Measurements from ENCODE around the gene RSPH1.

RSPH1 gene

GRCh38 chr21:42443876-42444744, 51.9 kb downstream of the RSPH1 start:
- no peak for DNase-seq

- no peak for DNase-seq
Measured at GRCh38 chr21:42443181-42443785, 52.7 kb downstream of the RSPH1 start.

- no peak for DNase-seq
Measured at GRCh38 chr21:42441963-42442362, 54.1 kb downstream of the RSPH1 start.

GRCh38 chr21:42440187-42440792, 55.7 kb downstream of the RSPH1 start:
- DNase-seq = peak in 1 of 5 experiments; percentile 42

- peak in 2 of 5 experiments; percentile 29 to 78 for DNase-seq
Measured at GRCh38 chr21:42439284-42440186, 56.5 kb downstream of the RSPH1 start.

GRCh38 chr21:42438316-42439205, 57.5 kb downstream of the RSPH1 start:
- DNase-seq = no peak

GRCh38 chr21:42437786-42438185, 58.2 kb downstream of the RSPH1 start:
- DNase-seq = no peak

GRCh38 chr21:42436914-42437313, 59.1 kb downstream of the RSPH1 start:
- DNase-seq = no peak

- DNase-seq = no peak
Measured at GRCh38 chr21:42435833-42436232, 60.2 kb downstream of the RSPH1 start.

GRCh38 chr21:42435401-42435800, 60.6 kb downstream of the RSPH1 start:
- no peak for DNase-seq

GRCh38 chr21:42434884-42435283, 61.1 kb downstream of the RSPH1 start:
- no peak for DNase-seq

- DNase-seq = no peak
Measured at GRCh38 chr21:42433946-42434551, 62.0 kb downstream of the RSPH1 start.

GRCh38 chr21:42432695-42433094, 63.3 kb downstream of the RSPH1 start:
- DNase-seq = no peak

- DNase-seq = no peak
Measured at GRCh38 chr21:42431196-42431595, 64.8 kb downstream of the RSPH1 start.

GRCh38 chr21:42430521-42430920, 65.5 kb downstream of the RSPH1 start:
- no peak for DNase-seq

- no peak for DNase-seq
Measured at GRCh38 chr21:42429856-42430255, 66.2 kb downstream of the RSPH1 start.

- DNase-seq = no peak
Measured at GRCh38 chr21:42429021-42429420, 67.0 kb downstream of the RSPH1 start.

- no peak for DNase-seq
Measured at GRCh38 chr21:42427809-42428419, 68.1 kb downstream of the RSPH1 start.

GRCh38 chr21:42426876-42427480, 69.0 kb downstream of the RSPH1 start:
- no peak for DNase-seq

- no peak for DNase-seq
Measured at GRCh38 chr21:42426424-42426823, 69.6 kb downstream of the RSPH1 start.

Data from T-helper 2 cell (primary cell).